ENCODE data around the gene C14orf132. TPM values are rescaled to one million over a fixed set of nuclear protein-coding genes. Genes with fewer than 3 reads are reported as not detected.
A peak's percentile ranks its signal among the peaks of the same experiment; 100 is the strongest.

Gene C14orf132
- total RNA-seq, 3 donors from 2014 or later = 0.38 to 0.61 (median 0.43) TPM

DNA sequence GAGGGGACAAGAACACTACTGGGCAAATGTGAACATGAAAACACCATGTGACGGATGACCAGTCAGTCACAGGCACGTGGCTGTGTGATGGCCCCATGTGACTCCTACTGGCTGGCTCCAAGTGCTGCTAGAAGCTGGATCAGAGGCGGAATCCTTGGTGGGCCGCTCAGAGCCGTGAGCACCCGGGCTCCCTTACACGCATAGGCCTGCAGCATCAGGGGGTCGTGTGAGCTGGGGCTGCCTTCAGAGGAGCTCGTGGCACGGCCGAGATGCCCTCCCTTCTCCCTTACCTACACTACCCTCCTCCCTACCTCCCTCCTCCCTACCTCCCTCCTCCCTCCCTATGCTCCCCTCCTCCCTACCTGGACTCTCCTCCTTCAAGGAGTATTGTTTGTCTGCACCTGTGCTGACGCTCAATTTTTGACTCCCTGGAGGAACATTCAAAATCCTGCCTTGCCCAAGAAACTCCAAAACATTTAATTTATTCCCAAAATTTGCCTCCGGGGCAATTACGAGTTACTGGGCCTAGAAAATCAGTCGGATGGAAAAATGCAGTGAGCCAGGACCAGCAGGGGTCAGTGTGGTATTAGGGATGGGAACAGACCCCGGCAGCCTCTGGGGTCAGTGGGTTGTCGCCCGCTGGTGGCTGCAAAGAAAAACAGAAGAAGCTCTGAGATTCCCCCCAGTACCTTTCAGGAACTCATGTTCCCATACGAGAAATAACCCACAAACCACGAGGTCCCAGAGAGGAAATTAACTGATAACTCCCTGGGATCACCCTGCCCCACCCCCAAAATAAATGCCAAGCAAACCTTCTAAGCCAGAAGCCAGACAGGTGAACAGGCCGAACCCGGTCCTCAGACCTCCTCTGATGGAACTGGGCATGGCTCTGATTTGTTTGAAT, 61.3 kb downstream of the C14orf132 start:
- H3K9me3 Mint-ChIP-seq = no peaks in the 10 kb centered on the region
- no peak overlapping the region for H3K4me3 Mint-ChIP-seq
- no peaks in the 10 kb centered on the region for H3K27me3 Mint-ChIP-seq (ENCODE audit: low read depth)
- peak; percentile 60 for DNase-seq
- peaks cover 3% of the 10 kb centered on the region for H3K4me1 Mint-ChIP-seq (ENCODE audit: low read depth)
- no peaks in the 10 kb centered on the region for H3K36me3 Mint-ChIP-seq (ENCODE audit: insufficient read depth)
- peak; percentile 59 to 70 for ATAC-seq

DNA sequence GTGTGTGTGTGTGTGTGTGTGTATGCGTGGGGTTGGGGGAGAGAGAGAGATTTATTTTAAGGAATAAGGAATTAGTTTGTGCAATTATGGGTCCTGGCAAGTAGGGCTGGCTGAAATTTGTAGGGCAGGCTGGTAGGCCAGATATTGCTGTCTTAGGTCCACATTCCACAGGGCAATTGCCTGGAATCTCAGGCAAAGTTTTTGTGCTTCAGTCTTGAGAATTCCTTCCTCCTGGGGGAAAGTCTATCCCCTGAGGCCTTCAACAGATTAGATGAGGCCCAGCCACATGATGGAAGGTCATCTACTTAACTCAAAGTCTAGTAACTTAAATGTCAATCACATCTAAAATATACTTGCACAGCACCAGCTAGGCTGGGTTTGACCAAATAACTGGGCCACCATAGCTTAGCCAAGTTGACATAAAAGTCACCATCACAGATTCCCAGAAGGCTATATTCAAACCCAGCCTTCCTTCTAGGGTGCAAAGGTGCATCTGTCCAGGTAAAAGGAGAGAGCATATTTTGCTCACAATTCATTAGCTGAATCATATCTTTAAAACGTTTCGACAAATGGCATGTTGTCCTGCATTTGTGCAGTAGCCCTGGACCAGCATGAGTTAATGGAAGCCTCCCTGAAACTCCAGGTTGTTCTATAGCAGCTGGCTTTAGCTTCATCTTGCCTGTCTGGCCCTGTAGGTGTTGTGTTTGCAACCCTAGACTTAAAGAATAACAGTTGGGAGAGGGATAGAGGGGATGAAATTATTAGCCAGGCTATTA, 63.1 kb downstream of the C14orf132 start:
- no peaks in the 10 kb centered on the region for H3K27me3 Mint-ChIP-seq (ENCODE audit: low read depth)
- H3K4me3 Mint-ChIP-seq = no peak overlapping the region
- H3K36me3 Mint-ChIP-seq (ENCODE audit: insufficient read depth) = no peaks in the 10 kb centered on the region

DNA sequence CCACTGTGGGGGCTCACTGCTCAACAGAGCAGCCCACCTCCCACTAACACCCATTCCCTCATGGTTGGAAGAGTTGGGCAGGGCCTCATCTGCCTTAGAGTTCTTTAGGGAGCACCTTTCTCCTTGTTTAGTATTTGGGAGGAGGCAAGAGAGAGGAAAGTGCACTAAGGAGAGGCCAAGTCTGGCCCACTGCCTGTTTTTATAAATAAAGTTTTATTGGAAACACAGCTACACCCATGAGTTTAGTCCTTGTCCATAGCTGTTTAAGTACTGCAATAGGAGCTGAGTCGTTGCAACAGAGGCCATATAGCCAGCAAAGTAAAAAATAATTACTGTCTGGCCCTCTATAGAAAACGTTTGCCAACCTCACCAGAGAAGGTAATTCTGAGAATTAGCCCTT, 63.9 kb downstream of the C14orf132 start:
- no peaks in the 10 kb centered on the region for H3K27me3 Mint-ChIP-seq (ENCODE audit: low read depth)
- ATAC-seq = no peak
- no peak for DNase-seq

More for the DNA sequence above, 63.1 kb downstream of the C14orf132 start:
- H3K4me1 Mint-ChIP-seq (ENCODE audit: low read depth) = peaks cover 3% of the 10 kb centered on the region
- no peak for DNase-seq
- ATAC-seq = no peak
- H3K9me3 Mint-ChIP-seq = no peaks in the 10 kb centered on the region

DNA sequence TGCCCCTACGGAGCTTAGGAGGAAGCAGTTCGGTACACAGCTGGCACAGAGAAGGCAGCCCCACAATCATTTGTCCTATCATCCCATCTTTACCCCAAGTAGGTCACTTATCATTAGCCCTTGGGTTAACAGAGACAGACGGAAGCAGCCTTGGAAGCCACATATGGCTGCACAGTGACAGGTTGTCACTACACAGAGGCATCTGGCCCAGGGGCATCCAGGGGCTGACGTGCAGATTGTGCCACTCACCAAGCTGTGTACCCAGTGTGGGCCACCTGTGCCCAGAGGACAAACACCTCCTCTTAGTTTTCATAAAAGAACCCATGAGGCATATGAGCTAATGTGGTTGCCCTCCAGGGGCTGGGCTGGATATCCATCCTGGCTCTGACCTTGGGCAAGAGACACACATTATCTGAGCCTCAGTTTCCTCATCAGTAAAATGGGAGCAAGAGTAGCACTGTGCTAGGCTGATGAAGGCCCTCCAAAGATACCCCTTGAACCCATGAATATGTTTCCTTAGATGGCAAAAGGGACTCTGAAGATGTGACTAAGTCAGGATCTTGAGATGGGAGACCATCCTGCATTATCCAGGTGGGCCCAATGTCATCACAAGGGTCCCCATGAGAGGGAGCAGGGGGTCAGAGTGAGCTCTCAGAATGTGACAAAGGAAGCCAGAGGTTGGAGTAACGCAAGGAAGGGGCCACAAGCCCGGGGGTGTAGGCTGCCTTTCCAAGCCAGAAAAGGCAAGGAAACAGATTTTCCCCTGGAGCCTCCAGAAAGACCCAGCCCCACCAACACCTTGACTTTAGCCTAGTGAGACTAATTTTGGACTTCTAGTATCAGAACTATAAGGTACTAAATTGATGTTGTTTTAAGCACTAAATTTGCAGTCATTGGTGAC, 64.6 kb downstream of the C14orf132 start:
- H3K9me3 Mint-ChIP-seq = no peaks in the 10 kb centered on the region
- no peaks in the 10 kb centered on the region for H3K27me3 Mint-ChIP-seq (ENCODE audit: low read depth)
- ATAC-seq = no peak
- H3K4me1 Mint-ChIP-seq (ENCODE audit: low read depth) = peaks cover 3% of the 10 kb centered on the region
- DNase-seq = no peak
- no peaks in the 10 kb centered on the region for H3K36me3 Mint-ChIP-seq (ENCODE audit: insufficient read depth)
- no peak overlapping the region for H3K4me3 Mint-ChIP-seq

More for the DNA sequence above, 63.9 kb downstream of the C14orf132 start:
- Mint-ChIP-seq H3K36me3 (ENCODE audit: insufficient read depth) (no peaks in the 10 kb centered on the region), H3K9me3 (no peaks in the 10 kb centered on the region), H3K4me3 (no peak overlapping the region), H3K4me1 (ENCODE audit: low read depth) (peaks cover 3% of the 10 kb centered on the region)

DNA sequence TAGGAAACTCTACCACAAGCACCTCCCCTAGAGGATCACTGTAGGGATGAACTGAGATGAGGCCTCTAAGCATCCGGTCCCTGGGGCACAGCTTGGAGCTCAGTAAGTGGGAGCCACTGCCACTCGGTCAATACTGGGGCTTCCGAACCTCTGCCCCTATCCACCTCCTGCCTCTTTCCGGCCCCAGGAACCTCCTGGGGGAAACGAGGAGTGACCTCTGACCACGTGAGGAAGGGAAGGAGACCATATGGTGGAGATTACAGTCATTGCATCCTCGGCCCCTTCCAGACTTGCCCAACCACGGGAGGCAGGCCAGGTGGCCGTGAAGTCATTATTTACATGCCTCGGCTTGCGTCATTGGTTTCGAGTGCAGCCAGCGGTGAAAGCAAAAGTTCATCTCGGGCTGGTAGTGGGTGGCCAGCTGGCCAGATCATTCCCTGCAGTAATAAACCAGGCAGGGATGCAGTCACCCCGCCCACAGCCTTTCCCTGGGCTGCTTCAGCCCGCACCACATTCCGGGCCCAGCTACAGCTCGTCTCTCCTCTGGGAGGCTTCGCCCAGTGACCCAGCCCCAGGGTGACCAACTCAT, 65.4 kb downstream of the C14orf132 start:
- Mint-ChIP-seq H3K4me1 (ENCODE audit: low read depth) (peaks cover 3% of the 10 kb centered on the region), H3K36me3 (ENCODE audit: insufficient read depth) (no peaks in the 10 kb centered on the region), H3K27me3 (ENCODE audit: low read depth) (no peaks in the 10 kb centered on the region), H3K9me3 (no peaks in the 10 kb centered on the region), H3K4me3 (no peak overlapping the region)
- DNase-seq = no peak
- no peak for ATAC-seq

DNA sequence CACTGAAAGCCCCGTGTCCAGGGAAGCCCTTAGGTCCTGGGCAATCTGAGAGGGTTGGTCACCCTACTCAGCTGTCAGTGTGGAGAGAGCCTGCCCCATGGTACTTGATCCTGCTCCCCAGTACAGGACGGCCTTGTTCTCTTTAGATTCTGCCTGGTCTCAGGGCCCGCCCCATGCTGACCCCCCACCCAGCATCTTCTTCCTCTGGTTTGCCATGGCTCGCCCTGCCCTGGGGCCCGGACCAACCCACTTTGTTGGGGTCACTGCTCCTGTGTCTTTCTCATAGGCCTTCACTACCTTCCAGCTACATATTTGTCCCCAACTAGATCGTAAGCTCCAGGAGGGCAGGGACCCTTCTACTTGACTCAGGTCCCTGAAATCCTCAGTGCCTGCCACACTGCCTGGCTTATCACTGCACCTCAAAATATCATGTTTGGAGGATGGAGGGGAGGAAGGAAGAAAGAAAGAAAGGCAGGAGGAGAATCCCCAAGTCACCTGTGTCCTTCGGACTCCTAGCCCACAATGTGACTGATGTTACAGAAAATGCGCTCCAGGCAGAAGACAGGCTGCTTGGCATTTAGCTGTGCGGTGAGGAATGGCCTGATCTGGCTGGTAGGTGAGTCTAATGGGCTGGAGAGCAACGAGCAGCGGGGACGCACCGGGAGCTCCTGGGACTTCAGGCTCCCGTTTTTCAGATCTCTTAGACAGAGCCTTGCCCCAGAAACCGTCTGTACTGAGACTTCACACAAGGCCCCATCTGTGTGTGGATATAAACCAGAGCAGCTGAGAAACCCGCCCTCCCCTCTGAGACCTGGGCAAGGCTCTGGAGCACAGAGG, 66.1 kb downstream of the C14orf132 start:
- ATAC-seq (no peak), DNase-seq (no peak)
- no peaks in the 10 kb centered on the region for H3K36me3 Mint-ChIP-seq (ENCODE audit: insufficient read depth)
- peaks cover 3% of the 10 kb centered on the region for H3K4me1 Mint-ChIP-seq (ENCODE audit: low read depth)
- no peak overlapping the region for H3K4me3 Mint-ChIP-seq
- H3K27me3 Mint-ChIP-seq (ENCODE audit: low read depth) = no peaks in the 10 kb centered on the region
- H3K9me3 Mint-ChIP-seq = no peaks in the 10 kb centered on the region

DNA sequence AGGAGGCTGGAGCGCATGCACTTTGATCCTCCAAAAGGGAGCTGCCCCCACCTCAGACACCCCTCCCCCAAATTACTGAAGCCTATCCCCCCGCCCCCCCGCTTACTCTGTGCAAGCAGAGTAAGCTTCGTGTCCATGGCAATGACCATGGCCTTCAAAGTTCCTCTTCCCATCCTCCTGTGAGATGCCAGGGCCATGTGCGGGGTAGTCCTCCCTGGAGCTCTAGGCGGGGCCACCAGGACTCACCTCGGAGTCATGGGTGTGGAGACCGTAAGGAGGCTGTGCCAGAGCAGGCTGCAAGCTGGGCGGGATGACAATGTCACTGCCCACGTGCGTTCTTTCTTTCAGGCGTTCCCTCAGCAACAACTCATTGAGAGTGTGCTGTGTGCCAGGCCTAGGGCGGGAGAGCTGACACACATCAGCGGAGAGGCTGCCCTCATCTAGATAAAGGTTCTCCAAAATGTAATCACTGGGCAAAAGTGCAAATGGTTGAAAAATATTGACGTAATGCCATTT, 66.8 kb downstream of the C14orf132 start:
- no peak for ATAC-seq
- no peaks in the 10 kb centered on the region for H3K9me3 Mint-ChIP-seq
- H3K27me3 Mint-ChIP-seq (ENCODE audit: low read depth) = no peaks in the 10 kb centered on the region

DNA sequence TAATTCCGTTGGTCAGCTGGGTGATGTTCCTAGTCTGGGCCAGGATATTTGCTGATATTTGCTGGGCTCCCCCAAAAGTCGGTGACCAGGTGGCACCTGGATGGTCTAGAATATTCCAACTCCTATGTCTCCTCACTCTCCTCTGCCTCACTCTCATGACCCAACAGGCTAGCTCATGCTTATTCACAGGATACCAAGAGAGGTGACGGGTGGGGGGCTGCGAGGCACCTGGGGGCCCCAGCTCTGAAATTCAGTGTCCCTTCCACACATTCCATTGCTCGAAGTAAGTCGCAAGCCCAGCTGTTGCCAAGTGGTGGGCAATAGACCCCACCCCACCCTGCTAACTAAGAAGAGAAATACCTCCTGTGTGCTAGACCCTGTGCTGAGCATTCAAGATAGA, 67.7 kb downstream of the C14orf132 start:
- Mint-ChIP-seq H3K36me3 (ENCODE audit: insufficient read depth) (no peaks in the 10 kb centered on the region), H3K9me3 (no peaks in the 10 kb centered on the region), H3K4me1 (ENCODE audit: low read depth) (no peaks in the 10 kb centered on the region), H3K4me3 (no peak overlapping the region), H3K27me3 (ENCODE audit: low read depth) (peaks cover 2% of the 10 kb centered on the region)
- no peak for ATAC-seq
- no peak for DNase-seq

More for the DNA sequence above, 66.8 kb downstream of the C14orf132 start:
- DNase-seq = no peak
- H3K4me1 Mint-ChIP-seq (ENCODE audit: low read depth) = no peaks in the 10 kb centered on the region
- H3K36me3 Mint-ChIP-seq (ENCODE audit: insufficient read depth) = no peaks in the 10 kb centered on the region
- no peak overlapping the region for H3K4me3 Mint-ChIP-seq

DNA sequence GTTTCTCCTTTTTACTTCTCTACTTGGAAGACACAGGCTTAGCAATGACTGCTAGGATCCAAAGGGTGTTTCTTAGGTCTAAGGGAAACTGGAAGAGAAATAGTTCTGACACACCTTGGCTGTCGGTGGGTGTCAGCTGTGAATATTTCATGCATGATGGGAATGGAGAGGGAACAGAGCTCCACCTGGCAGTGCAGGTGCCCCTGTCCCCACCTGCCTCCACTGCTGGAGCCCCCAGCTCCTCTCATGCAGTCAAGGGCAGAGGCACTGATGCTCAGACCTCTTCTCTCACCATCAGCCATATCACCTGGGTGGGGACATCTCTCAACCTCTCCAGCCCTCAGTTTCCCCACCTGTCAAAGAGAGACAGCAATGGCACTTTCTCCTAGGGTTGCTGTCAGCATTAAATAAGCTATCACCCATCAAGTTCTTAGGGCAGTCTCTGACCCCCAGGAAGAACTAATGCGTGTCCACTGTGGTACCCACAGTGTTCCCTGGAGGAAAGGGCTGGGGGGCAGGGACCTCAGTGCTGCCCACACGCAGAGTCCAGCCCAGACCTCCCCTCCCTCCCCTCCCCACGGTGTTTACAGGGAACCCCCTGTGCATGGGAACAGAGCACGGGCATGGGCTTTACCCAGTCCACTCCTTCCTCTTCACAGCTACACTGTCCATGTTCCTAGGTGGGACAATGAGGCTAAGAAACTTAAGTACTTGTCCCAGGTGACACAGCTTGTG, 69.1 kb downstream of the C14orf132 start:
- no peaks in the 10 kb centered on the region for H3K36me3 Mint-ChIP-seq (ENCODE audit: insufficient read depth)
- no peak overlapping the region for H3K4me3 Mint-ChIP-seq
- ATAC-seq = peak in 1 of 2 donors; percentile 27
- H3K9me3 Mint-ChIP-seq = no peaks in the 10 kb centered on the region
- H3K27me3 Mint-ChIP-seq (ENCODE audit: low read depth) = peaks cover 2% of the 10 kb centered on the region
- no peak for DNase-seq
- no peaks in the 10 kb centered on the region for H3K4me1 Mint-ChIP-seq (ENCODE audit: low read depth)

DNA sequence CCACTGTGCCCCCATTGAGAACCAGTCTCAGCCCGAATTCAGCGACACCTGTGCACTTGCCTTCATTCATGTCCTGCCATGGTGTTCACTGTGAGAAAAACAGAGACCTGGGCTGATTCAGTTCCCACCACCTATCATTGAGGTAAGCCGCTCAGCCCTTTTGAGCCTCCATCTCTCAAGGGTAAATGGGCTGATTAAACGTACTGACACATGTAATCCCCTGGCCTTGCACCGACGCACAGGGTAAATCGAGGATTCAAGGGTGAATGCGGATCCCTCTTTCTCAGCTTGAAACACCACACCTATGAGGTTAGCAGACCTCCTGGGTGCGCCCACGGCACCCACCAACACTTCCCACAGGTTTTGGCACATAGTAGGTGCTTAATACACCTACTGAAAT, 69.7 kb downstream of the C14orf132 start:
- H3K9me3 Mint-ChIP-seq = no peaks in the 10 kb centered on the region
- H3K4me3 Mint-ChIP-seq = no peak overlapping the region
- H3K4me1 Mint-ChIP-seq (ENCODE audit: low read depth) = no peaks in the 10 kb centered on the region
- no peaks in the 10 kb centered on the region for H3K36me3 Mint-ChIP-seq (ENCODE audit: insufficient read depth)
- ATAC-seq = no peak
- peaks cover 2% of the 10 kb centered on the region for H3K27me3 Mint-ChIP-seq (ENCODE audit: low read depth)
- no peak for DNase-seq

DNA sequence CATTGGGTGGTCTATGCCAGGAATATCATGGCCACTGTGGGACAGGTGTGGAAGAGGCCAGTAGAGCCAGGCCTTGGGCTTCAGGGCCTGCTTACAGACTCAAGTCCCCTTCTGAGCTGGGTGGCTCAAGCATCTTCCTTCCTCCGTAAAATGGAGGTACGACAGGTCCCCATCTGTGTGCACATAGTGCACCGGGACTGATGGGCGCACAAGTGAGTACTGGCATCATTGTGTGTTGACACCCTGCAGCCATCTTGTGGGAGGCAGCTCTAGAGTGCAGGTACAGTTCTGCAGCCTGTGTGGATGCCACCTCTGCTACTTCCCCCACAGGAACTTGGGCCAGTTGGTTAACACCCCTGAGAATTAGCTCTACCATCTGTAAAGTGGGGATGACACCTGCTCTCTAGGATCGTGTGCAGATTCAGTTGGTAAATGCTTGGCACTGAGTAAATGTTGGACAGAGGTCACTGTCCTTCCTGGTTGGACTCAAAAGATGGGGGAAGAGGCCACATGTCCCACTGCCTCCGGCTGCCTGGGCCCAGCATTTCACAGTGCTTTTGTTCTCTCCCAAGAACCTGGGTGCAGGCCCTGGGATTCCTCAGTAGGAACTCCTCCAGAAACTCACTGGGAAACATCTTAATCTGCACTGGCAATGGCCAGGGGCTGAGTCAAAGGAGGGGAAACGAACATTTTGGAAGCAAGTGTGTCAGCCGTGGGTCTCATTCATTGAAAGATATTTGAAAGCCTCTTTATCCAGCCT, 70.6 kb downstream of the C14orf132 start:
- H3K9me3 Mint-ChIP-seq = peaks cover 5% of the 10 kb centered on the region
- DNase-seq = no peak
- H3K4me3 Mint-ChIP-seq = no peak overlapping the region
- H3K4me1 Mint-ChIP-seq (ENCODE audit: low read depth) = no peaks in the 10 kb centered on the region
- ATAC-seq = no peak
- peaks cover 2% of the 10 kb centered on the region for H3K27me3 Mint-ChIP-seq (ENCODE audit: low read depth)
- no peaks in the 10 kb centered on the region for H3K36me3 Mint-ChIP-seq (ENCODE audit: insufficient read depth)

DNA sequence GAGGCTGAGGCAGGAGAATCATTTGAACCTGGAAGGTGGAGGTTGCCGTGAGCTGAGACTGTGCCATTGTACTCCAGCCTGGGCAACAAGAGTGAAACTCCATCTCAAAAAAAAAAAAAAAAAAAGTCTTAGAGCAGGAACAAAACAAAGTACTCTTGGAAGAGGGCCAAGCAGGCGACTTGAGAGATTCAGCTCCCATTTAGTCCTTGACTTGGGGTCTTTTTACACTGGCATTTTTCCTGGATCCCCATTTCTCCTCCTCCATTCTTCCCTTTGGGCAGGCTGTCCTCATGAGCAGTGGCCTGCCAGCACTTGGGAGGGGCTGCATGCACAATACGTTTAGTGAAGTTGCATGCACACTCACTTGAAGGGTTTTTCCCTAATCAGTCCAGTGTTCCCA, 72.9 kb downstream of the C14orf132 start:
- Mint-ChIP-seq H3K9me3 (peaks cover 5% of the 10 kb centered on the region), H3K4me3 (no peak overlapping the region), H3K27me3 (ENCODE audit: low read depth) (peaks cover 2% of the 10 kb centered on the region), H3K36me3 (ENCODE audit: insufficient read depth) (no peaks in the 10 kb centered on the region), H3K4me1 (ENCODE audit: low read depth) (peaks cover 8% of the 10 kb centered on the region)
- ATAC-seq = no peak
- no peak for DNase-seq
